ENCODE data around the gene FYCO1.

DNA sequence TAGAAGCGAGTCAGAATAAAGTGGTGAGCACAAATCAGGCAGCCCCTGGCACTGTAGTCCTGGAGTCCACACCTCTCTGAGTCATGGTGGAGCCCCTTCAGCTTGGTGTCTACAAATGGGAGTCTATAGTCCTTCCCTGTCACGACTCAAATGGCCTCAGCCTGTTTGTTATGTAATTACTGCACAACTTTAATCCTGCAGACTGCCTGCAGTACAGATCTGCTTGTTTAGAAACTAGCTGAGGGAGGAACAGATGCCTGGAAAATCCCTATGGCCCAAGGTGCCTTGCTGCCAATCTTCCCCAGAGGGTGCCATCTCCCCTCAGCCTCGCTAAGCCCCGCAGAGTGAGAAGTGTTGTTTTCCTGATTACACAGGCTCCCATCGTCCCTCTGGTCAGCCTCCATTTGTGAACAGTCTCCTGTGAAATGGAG, 56.3 kb downstream of the FYCO1 start:
- TF ChIP-seq, protein P1, sequence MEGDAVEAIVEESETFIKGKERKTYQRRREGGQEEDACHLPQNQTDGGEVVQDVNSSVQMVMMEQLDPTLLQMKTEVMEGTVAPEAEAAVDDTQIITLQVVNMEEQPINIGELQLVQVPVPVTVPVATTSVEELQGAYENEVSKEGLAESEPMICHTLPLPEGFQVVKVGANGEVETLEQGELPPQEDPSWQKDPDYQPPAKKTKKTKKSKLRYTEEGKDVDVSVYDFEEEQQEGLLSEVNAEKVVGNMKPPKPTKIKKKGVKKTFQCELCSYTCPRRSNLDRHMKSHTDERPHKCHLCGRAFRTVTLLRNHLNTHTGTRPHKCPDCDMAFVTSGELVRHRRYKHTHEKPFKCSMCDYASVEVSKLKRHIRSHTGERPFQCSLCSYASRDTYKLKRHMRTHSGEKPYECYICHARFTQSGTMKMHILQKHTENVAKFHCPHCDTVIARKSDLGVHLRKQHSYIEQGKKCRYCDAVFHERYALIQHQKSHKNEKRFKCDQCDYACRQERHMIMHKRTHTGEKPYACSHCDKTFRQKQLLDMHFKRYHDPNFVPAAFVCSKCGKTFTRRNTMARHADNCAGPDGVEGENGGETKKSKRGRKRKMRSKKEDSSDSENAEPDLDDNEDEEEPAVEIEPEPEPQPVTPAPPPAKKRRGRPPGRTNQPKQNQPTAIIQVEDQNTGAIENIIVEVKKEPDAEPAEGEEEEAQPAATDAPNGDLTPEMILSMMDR (conservative IDR thresholded peaks at IDR 0.05; ENCODE audit: low read length): no peak
- no peak for TF ChIP-seq EZH2phosphoT487 (IDR thresholded peaks at IDR 0.05; ENCODE audit: borderline replicate concordance, low read depth, low read length)

All from OCI-LY7 (cell line).